Islet precursor cell (in vitro differentiated cells): ENCODE data around the gene APBB2.
A peak's percentile ranks its signal among the peaks of the same experiment; 100 is the strongest.

Experiments
- DNase-seq: peaks from one replicate; pipeline ENCODE4 v3.0.0-alpha.2; 2018

The APBB2 gene

DNA sequence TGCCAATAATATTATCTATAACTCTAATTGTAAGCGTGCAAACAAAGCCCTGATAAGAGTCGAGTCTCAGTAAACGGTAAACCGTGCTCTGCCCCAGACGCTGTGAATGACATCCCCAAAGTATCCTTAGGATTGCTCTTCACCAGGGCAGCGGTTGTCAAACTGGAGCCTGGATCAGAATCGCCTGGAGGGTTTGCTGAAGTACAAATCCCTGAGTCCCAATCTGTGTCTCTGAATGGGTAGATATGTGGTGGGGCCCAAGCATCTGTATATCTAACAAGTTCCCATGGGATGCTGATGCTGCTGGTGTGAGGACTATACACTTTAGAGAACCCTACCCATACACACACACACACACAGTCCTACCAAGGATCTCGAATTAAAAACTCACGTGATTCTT lies 813 bp upstream of the APBB2 start:
- DNase-seq: no peak

DNA sequence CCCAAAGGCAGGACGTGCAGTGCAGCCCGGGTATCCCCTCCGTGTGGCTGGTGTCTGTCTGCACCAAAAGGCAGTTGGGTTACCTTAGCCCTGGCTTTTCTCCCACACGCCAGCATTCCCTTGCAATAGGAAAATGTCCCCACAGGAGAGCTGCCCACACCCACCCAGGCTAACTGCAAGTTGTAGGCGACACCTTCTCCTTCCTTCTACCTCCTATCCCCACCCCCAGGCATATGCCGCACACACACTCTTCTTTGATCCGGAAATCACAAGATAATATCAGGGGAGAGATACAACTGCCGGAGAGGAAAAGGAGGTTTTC lies 444 bp upstream of the APBB2 start:
- DNase-seq: no peak

GRCh38 chr4:41213625-41214135 lies 662 bp downstream of the APBB2 start:
- peak; percentile 62 for DNase-seq

- peak; percentile 77 for DNase-seq
Measured at GRCh38 chr4:41212616-41213203, 1.6 kb downstream of the APBB2 start.

GRCh38 chr4:41211951-41212615 lies 2.3 kb downstream of the APBB2 start:
- no peak for DNase-seq

- DNase-seq: no peak
Measured at GRCh38 chr4:41209901-41210300, 4.4 kb downstream of the APBB2 start.

- no peak for DNase-seq
Measured at GRCh38 chr4:41209187-41209586, 5.2 kb downstream of the APBB2 start.

DNA sequence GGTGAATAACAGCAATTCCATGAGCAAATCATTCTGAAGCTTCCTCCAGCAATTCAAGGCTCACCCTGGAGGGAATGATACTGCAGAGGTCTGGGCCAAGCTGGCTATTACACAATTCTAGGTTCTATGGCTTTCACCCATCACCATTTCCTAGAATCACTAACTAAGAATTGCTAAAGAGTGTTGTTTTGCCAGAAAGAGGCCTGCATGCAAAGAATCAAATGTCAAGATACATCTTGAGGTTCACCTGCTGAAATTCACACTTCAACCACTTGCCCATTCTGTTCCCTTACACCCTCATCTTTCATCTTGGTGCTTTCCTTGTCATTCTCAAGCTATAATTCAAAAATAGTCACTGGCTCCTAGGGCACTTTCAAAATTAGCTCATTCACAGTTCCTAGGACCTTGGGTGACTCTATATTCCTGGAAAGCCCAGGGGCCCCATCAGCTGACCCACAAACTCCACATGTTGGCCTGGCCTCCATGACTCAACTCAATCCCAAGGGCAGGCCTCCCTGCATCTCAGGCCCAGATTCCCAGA lies 7.0 kb downstream of the APBB2 start:
- no peak for DNase-seq

GRCh38 chr4:41205854-41206460 lies 8.4 kb downstream of the APBB2 start:
- no peak for DNase-seq

- no peak for DNase-seq
Measured at GRCh38 chr4:41205130-41205529, 9.2 kb downstream of the APBB2 start.

GRCh38 chr4:41204400-41204978 lies 9.9 kb downstream of the APBB2 start:
- DNase-seq: peak; percentile 76

DNA sequence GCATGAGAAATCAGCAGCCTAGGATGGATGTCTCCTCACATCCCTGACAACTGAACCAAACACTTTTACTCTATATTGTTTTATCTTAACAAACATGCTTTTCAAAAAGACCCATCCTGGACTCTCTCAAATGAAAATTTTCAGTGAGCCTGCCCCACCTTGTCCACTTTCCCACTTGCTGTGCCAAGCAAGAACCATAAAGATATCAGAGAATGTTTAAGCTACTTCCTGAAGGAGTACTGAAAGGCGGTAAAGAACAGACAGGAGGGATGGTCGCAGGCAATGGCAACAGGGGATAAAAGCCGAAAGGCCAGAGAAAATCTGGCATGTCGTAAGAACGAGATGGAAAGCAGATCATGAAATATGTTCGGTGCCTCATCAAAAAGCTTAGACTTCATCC lies 10.5 kb downstream of the APBB2 start:
- DNase-seq: no peak

- DNase-seq: no peak
Measured at GRCh38 chr4:41202820-41203568, 11.3 kb downstream of the APBB2 start.

DNA sequence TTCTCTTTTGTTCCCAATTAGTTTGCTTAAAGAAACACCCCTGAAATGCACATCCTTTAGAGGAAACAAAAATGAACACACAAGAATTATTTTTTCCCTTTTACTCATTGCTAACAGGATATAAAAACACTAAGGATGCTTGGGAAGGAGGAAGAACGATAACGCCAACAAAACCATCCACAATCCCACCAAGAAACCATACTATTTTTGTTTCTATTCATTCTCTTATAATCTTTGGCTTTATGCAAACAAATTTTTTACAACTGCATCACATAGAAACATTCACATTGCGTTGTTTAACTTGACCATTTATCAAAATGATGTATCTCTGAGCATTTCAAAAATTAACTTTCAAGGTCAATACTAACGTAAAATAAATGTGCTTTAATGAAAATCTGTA lies 12.0 kb downstream of the APBB2 start:
- no peak for DNase-seq

DNA sequence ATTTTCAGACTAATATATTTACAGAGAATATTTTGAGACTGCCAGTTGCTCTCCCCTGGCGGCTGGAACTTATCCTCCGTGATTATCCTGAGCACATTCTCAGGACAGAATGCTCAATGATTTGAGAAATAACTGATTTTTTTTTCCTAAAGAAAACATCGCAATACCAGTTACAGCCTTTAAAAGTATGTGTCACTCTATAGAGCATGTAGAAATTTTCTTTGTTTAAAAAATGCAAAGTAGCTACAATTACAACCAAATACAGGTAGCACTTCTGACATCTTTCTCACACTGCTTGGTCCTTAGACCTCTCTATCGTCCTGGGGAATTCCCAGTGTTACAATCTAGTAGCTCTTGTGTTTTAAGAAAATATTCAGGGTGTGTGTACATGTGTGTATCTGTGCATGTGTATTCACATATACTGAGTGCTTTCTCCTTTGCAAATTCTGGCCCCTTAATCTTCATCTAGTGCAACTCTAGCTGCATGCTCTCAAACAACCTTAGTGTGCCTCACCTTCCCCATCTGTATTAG lies 13.8 kb downstream of the APBB2 start:
- DNase-seq: no peak

DNA sequence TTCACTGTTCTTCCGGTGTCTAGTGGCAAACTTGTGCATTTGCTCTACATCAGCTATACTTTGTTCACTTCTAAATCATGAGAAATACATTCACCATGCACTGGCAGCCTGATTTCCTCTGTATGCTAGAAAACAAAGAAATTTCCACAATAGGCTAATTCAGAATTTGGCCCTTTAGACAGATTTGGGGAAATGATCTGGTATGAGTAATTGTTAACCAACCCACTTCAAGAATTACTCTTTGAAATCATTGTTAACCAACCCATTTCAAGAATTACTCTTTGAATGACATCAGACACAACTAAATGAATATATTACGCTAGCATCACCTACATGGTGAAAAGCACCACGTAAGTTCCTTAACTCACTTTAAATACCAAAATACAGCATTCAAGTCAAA lies 14.6 kb downstream of the APBB2 start:
- DNase-seq: no peak

DNA sequence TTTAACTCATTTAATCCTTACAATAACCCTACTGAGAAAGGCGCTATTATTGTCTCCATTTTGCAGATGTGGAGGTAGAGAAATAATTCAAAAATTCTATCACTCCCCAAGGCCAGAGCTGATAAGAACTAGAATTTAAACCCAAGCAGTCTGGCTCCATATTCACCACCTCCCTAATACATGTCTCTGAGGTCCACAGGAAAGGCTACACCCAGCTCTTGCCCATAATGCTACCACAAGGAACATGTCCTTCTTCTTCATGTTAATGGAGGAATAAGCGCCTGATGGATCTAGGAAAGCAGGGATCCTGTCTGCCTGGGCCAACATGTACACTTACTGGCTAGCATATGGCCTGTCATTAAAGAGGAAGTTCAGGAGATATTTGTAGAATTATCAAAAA lies 16.3 kb downstream of the APBB2 start:
- DNase-seq: no peak

DNA sequence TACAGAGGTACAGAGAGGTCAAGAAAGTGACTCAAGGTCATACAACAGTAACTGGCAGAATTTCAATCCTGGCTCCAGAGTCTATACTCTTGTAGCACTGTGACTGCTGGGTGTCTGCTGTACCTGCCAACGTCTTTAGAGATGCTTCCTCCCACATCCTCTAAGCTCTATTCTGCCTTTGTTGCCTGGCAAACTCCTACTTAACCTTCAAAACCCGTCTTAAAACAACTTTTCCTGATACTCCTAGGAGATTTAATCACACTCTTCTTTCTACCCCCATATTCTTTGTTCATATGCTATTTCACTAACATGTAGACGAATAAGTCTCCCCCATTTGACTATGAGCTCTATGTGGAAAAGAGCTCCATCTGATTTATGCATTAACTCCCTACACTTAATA lies 16.8 kb downstream of the APBB2 start:
- no peak for DNase-seq

- no peak for DNase-seq
Measured at GRCh38 chr4:41196633-41197332, 17.6 kb downstream of the APBB2 start.

DNA sequence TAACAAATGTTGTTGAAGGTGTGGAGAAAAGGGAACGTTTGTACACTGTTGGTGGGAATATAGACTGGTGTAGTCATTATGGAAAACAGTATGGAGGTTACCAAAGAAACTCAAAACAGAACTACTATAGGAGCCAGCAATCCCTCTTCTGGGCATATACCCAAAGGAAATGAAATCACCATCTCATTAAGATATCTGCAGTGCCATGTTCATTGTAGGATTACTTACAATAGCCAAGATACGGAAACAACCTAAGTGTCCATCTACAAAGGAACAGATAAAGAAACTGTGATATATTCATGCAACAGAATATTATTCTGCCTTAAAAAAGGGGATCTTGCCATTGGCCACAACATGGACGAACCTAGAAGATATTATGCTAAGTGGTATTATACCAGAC lies 22.2 kb downstream of the APBB2 start:
- no peak for DNase-seq

- no peak for DNase-seq
Measured at GRCh38 chr4:41189666-41190065, 24.7 kb downstream of the APBB2 start.

DNA sequence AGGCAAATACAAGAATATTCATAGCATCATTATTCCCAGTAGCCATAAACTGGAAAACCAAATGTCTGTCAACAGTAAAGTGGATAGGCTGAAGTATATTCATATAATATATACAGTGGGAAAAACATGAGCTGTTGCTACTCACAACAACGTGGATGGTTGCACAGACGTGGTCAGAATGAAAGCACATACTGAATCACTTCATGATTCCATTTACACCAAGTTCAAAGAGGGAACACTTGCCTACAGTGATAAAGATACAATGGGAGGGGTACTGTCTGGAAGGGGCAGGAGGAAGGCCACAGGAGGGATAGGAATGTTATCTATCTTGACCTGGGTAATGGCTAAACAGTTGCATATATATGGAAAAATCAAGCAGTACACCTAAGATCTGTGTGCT lies 25.3 kb downstream of the APBB2 start:
- no peak for DNase-seq
